Karpas-422 (cell line): ENCODE results near the gene ZBTB8A. TPM values are rescaled to one million over a fixed set of nuclear protein-coding genes. Genes with fewer than 3 reads are reported as not detected.
"Not testable (repeated sequence)": the region's sequence is repeated elsewhere in the genome, so short reads cannot be mapped to it uniquely, and the experiment has no call there.

Experiments used
- DNase-seq: peaks from one replicate; pipeline ENCODE4 v3.0.0-alpha.2; 2015
- H2AFZ ChIP-seq: fragments of 200-600 bp; sonication (generic); 2 replicates; pipeline ENCODE4 v1.6.1; 2014; ENCODE audit warnings: antibody characterized with exemption, low read length, mixed read lengths
- H3K27ac ChIP-seq: fragments of 200-600 bp; sonication (generic); 2 replicates; pipeline ENCODE4 v1.5.1; 2014; ENCODE audit warnings: mild to moderate bottlenecking, low read length, moderate library complexity
- H3K27me3 ChIP-seq: fragments of 200-600 bp; sonication (generic); 2 replicates; pipeline ENCODE4 v1.6.1; 2014; ENCODE audit warnings: low read length, mixed read lengths
- H3K36me3 ChIP-seq: fragments of 200-600 bp; sonication (generic); 2 replicates; pipeline ENCODE4 v1.6.1; 2014; ENCODE audit warnings: low read length, mixed read lengths; ENCODE audit not compliant: insufficient read depth
- H3K4me1 ChIP-seq: fragments of 200-600 bp; sonication (generic); 2 replicates; pipeline ENCODE4 v1.6.1; 2014; ENCODE audit warnings: mild to moderate bottlenecking, low read length, mixed read lengths
- H3K4me2 ChIP-seq: fragments of 200-600 bp; sonication (generic); 2 replicates; pipeline ENCODE4 v1.6.1; 2014; ENCODE audit warnings: low read length, low read depth, mild to moderate bottlenecking; ENCODE audit not compliant: poor library complexity, severe bottlenecking
- H3K4me3 ChIP-seq: fragments of 200-600 bp; sonication (generic); 2 replicates; pipeline ENCODE4 v1.5.1; 2014; ENCODE audit warnings: mild to moderate bottlenecking, antibody characterized with exemption, low read length, mixed read lengths
- H3K79me2 ChIP-seq: fragments of 200-600 bp; sonication (generic); 2 replicates; pipeline ENCODE4 v1.6.1; 2014; ENCODE audit warnings: mild to moderate bottlenecking, low read length, mixed read lengths
- H3K9ac ChIP-seq: fragments of 200-600 bp; sonication (generic); 2 replicates; pipeline ENCODE4 v1.6.0; 2014; ENCODE audit warnings: low read length
- H3K9me2 ChIP-seq: fragments of 200-600 bp; sonication (generic), shearing (Covaris generic); replicated peaks from 2 replicates; pipeline ENCODE4 v1.6.0; 2014; ENCODE audit warnings: mild to moderate bottlenecking, low read length, moderate library complexity; ENCODE audit not compliant: insufficient read depth
- H3K9me3 ChIP-seq: fragments of 300-700, 200-600 bp; sonication (generic); 2 replicates; pipeline ENCODE4 v1.6.1; 2014; ENCODE audit warnings: low read length, mixed read lengths
- H4K20me1 ChIP-seq: fragments of 200-600 bp; sonication (generic); 2 replicates; pipeline ENCODE4 v1.6.1; 2014; ENCODE audit warnings: mild to moderate bottlenecking, antibody characterized with exemption, low read length, low read depth; ENCODE audit not compliant: insufficient read depth
- total RNA-seq: library from RNA; depleted of rRNA; stranded (reverse); fragments of >200 nt; shearing (Covaris generic); gene quantifications from 2 replicates; pipeline ENCODE4 v1.2.3, GENCODE V29; 2014; ENCODE audit warnings: low replicate concordance

The ZBTB8A gene
- total RNA-seq, 1 experiment from 2014 or later = 0.11 TPM

GRCh38 chr1:32521165-32521564 lies 18.1 kb upstream of the ZBTB8A start:
- peak; percentile 52 for DNase-seq
- H3K4me3 ChIP-seq = peak overlapping the region; percentile 62
- no peaks in the 10 kb centered on the region for H3K36me3 ChIP-seq
- no peaks in the 10 kb centered on the region for H3K9me3 ChIP-seq
- peak overlapping the region; percentile 76 for H3K4me2 ChIP-seq
- peak overlapping the region; percentile 64 for H3K9ac ChIP-seq
- H3K4me1 ChIP-seq = peaks cover 11% of the 10 kb centered on the region
- no peaks in the 10 kb centered on the region for H3K27me3 ChIP-seq
- no peak overlapping the region for H3K27ac ChIP-seq
- H3K9me2 ChIP-seq = no peaks in the 10 kb centered on the region
- no peaks in the 10 kb centered on the region for H3K79me2 ChIP-seq
- H4K20me1 ChIP-seq = no peaks in the 10 kb centered on the region
- peak overlapping the region; percentile 92 for H2AFZ ChIP-seq

- Histone ChIP-seq H4K20me1 (no peaks in the 10 kb centered on the region), H3K9me3 (no peaks in the 10 kb centered on the region), H3K27ac (no peak overlapping the region), H3K9ac (no peak overlapping the region), H3K36me3 (no peaks in the 10 kb centered on the region), H2AFZ (no peak overlapping the region), H3K79me2 (no peaks in the 10 kb centered on the region), H3K9me2 (no peaks in the 10 kb centered on the region), H3K4me1 (peaks cover 9% of the 10 kb centered on the region), H3K27me3 (no peaks in the 10 kb centered on the region), H3K4me3 (no peak overlapping the region), H3K4me2 (no peak overlapping the region)
- peak; percentile 34 for DNase-seq
These were observed 14.2 kb upstream of the ZBTB8A start for GRCh38 chr1:32525053-32525452.

- Histone ChIP-seq H4K20me1 (no peaks in the 10 kb centered on the region), H3K27me3 (no peaks in the 10 kb centered on the region), H3K9ac (no peak overlapping the region), H3K27ac (no peak overlapping the region), H3K4me3 (no peak overlapping the region), H3K36me3 (no peaks in the 10 kb centered on the region), H2AFZ (no peak overlapping the region), H3K9me2 (no peaks in the 10 kb centered on the region), H3K4me2 (no peak overlapping the region), H3K4me1 (peaks cover 4% of the 10 kb centered on the region), H3K9me3 (no peaks in the 10 kb centered on the region), H3K79me2 (no peaks in the 10 kb centered on the region)
- DNase-seq = peak; percentile 21
These were observed 13.4 kb upstream of the ZBTB8A start for GRCh38 chr1:32525661-32526444.

- not testable (repeated sequence) for DNase-seq, H3K9ac ChIP-seq, H3K9me2 ChIP-seq, H3K79me2 ChIP-seq, H3K27ac ChIP-seq, H3K9me3 ChIP-seq, H3K27me3 ChIP-seq, H3K4me1 ChIP-seq, H3K4me2 ChIP-seq, H3K36me3 ChIP-seq, H2AFZ ChIP-seq, H3K4me3 ChIP-seq, H4K20me1 ChIP-seq
These were observed 10.7 kb upstream of the ZBTB8A start for GRCh38 chr1:32528550-32528949.

GRCh38 chr1:32533792-32534327 lies 5.4 kb upstream of the ZBTB8A start:
- H3K9me2 ChIP-seq = no peaks in the 10 kb centered on the region
- no peak overlapping the region for H3K4me3 ChIP-seq
- no peaks in the 10 kb centered on the region for H3K9me3 ChIP-seq
- no peaks in the 10 kb centered on the region for H3K79me2 ChIP-seq
- no peaks in the 10 kb centered on the region for H3K36me3 ChIP-seq
- no peak overlapping the region for H3K27ac ChIP-seq
- H2AFZ ChIP-seq = no peak overlapping the region
- H3K9ac ChIP-seq = no peak overlapping the region
- H3K27me3 ChIP-seq = no peaks in the 10 kb centered on the region
- H4K20me1 ChIP-seq = no peaks in the 10 kb centered on the region
- H3K4me2 ChIP-seq = no peak overlapping the region
- DNase-seq = peak; percentile 31
- H3K4me1 ChIP-seq = peaks cover 6% of the 10 kb centered on the region

- H3K27ac ChIP-seq = no peak overlapping the region
- no peaks in the 10 kb centered on the region for H3K9me3 ChIP-seq
- H3K4me3 ChIP-seq = no peak overlapping the region
- no peaks in the 10 kb centered on the region for H3K9me2 ChIP-seq
- no peaks in the 10 kb centered on the region for H3K79me2 ChIP-seq
- peak; percentile 43 for DNase-seq
- H2AFZ ChIP-seq = no peak overlapping the region
- no peaks in the 10 kb centered on the region for H3K36me3 ChIP-seq
- H3K4me2 ChIP-seq = no peak overlapping the region
- no peaks in the 10 kb centered on the region for H4K20me1 ChIP-seq
- H3K4me1 ChIP-seq = peaks cover 9% of the 10 kb centered on the region
- no peak overlapping the region for H3K9ac ChIP-seq
- no peaks in the 10 kb centered on the region for H3K27me3 ChIP-seq
These were observed 3.1 kb upstream of the ZBTB8A start for GRCh38 chr1:32536117-32536516.

GRCh38 chr1:32536764-32537163 lies 2.5 kb upstream of the ZBTB8A start:
- Histone ChIP-seq H4K20me1 (no peaks in the 10 kb centered on the region), H3K4me2 (no peak overlapping the region)

GRCh38 chr1:32539584-32540571 lies 651 bp downstream of the ZBTB8A start:
- H4K20me1 ChIP-seq = no peaks in the 10 kb centered on the region
- H3K27ac ChIP-seq = no peak overlapping the region
- H3K36me3 ChIP-seq = no peaks in the 10 kb centered on the region
- peaks cover 9% of the 10 kb centered on the region for H3K4me1 ChIP-seq
- H2AFZ ChIP-seq = no peak overlapping the region
- H3K9ac ChIP-seq = no peak overlapping the region
- no peak overlapping the region for H3K4me2 ChIP-seq
- DNase-seq = peak; percentile 35
- no peaks in the 10 kb centered on the region for H3K9me2 ChIP-seq
- H3K27me3 ChIP-seq = no peaks in the 10 kb centered on the region
- no peaks in the 10 kb centered on the region for H3K79me2 ChIP-seq
- no peaks in the 10 kb centered on the region for H3K9me3 ChIP-seq
- no peak overlapping the region for H3K4me3 ChIP-seq

More at GRCh38 chr1:32536764-32537163, 2.5 kb upstream of the ZBTB8A start:
- no peak for DNase-seq
- no peak overlapping the region for H3K9ac ChIP-seq
- H3K9me2 ChIP-seq = no peaks in the 10 kb centered on the region
- no peaks in the 10 kb centered on the region for H3K9me3 ChIP-seq
- H3K27me3 ChIP-seq = no peaks in the 10 kb centered on the region
- no peak overlapping the region for H2AFZ ChIP-seq
- peaks cover 9% of the 10 kb centered on the region for H3K4me1 ChIP-seq
- no peaks in the 10 kb centered on the region for H3K36me3 ChIP-seq
- no peak overlapping the region for H3K4me3 ChIP-seq
- H3K27ac ChIP-seq = no peak overlapping the region
- no peaks in the 10 kb centered on the region for H3K79me2 ChIP-seq
